ENCODE results near the gene UBE2G2.

DNA sequence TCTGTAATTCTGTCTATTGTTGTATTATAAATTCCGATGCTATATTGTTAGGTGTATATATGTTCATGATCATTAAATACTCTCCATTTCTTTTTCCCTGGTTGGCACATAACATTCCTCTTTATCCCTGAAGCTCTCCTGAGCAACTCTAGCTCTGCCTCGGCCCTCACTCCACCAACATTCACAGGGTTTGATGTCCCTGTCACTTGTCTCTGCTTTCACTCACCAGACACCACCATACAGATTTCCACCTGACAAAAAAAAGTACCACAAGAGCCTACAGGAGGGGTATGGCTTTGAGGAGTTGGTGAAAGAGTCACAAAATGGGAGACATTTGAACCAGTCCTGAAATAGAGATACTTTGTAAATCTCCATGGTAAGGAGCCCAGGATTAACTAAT, 81.5 kb downstream of the UBE2G2 start:
- TF ChIP-seq, protein P1, sequence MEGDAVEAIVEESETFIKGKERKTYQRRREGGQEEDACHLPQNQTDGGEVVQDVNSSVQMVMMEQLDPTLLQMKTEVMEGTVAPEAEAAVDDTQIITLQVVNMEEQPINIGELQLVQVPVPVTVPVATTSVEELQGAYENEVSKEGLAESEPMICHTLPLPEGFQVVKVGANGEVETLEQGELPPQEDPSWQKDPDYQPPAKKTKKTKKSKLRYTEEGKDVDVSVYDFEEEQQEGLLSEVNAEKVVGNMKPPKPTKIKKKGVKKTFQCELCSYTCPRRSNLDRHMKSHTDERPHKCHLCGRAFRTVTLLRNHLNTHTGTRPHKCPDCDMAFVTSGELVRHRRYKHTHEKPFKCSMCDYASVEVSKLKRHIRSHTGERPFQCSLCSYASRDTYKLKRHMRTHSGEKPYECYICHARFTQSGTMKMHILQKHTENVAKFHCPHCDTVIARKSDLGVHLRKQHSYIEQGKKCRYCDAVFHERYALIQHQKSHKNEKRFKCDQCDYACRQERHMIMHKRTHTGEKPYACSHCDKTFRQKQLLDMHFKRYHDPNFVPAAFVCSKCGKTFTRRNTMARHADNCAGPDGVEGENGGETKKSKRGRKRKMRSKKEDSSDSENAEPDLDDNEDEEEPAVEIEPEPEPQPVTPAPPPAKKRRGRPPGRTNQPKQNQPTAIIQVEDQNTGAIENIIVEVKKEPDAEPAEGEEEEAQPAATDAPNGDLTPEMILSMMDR (conservative IDR thresholded peaks at IDR 0.05): no peak
- no peak for TF ChIP-seq ZFX (IDR thresholded peaks at IDR 0.05)
